H1 (cell line): Measurements from ENCODE around the gene MAGEC1. TPM values are rescaled to one million over a fixed set of nuclear protein-coding genes. Genes with fewer than 3 reads are reported as not detected.

Source experiments
- CTCF ChIA-PET: fragments of 300-600 bp; sonication (Branson Sonifier 250); formaldehyde crosslinking; loops from one replicate; lab custom pipeline; 2021; ENCODE audit not compliant: partially characterized antibody; lab: Charles Lee
- POLR2A ChIA-PET: fragments of 300-600 bp; sonication (Branson Sonifier 250); formaldehyde crosslinking; loops from one replicate; lab custom pipeline; 2021; ENCODE audit warnings: inconsistent platforms; ENCODE audit not compliant: partially characterized antibody; lab: Charles Lee
- DNase-seq, 2 experiments: peaks; one replicate each; pipeline versions ENCODE4 v3.0.0 to v3.0.0-alpha.2; 2010 to 2022; ENCODE audit warnings: low spot score in 2 of 2, low read depth in 1 of 2, mixed read lengths in 1 of 2
- FAIRE-seq: peaks from 2 replicates; lab custom pipeline; 2011; peaks lifted over from hg19 to GRCh38; lab: Jason Lieb, UNC
- H2AFZ ChIP-seq: 2 replicates; pipeline ENCODE4 v1.8.1; 2012; ENCODE audit warnings: low read length, inconsistent platforms
- H2AK5ac ChIP-seq: 2 replicates; pipeline ENCODE4 v1.6.1; 2013; ENCODE audit warnings: low read depth, low read length
- H2BK120ac ChIP-seq: replicated peaks from 2 replicates; pipeline ENCODE3; 2013; ENCODE audit warnings: low read depth, low read length, inconsistent platforms
- H2BK12ac ChIP-seq: 2 replicates; pipeline ENCODE4 v1.6.1; 2013; ENCODE audit warnings: low read depth, low read length
- H2BK15ac ChIP-seq: 2 replicates; pipeline ENCODE4 v1.6.1; 2013; ENCODE audit warnings: low read length
- H2BK20ac ChIP-seq: 2 replicates; pipeline ENCODE4 v1.6.1; 2013; ENCODE audit warnings: low read length
- H2BK5ac ChIP-seq: 2 replicates; pipeline ENCODE4 v1.6.1; 2013; ENCODE audit warnings: low read depth, low read length
- H3K14ac ChIP-seq: 2 replicates; pipeline ENCODE4 v1.6.1; 2013; ENCODE audit warnings: inconsistent platforms; ENCODE audit not compliant: insufficient read length
- H3K18ac ChIP-seq: 2 replicates; pipeline ENCODE4 v1.6.1; 2013; ENCODE audit warnings: low read length; ENCODE audit errors: extremely low read depth
- H3K23ac ChIP-seq: 2 replicates; pipeline ENCODE4 v1.6.1; 2013; ENCODE audit warnings: inconsistent platforms; ENCODE audit not compliant: insufficient read length
- H3K23me2 ChIP-seq: 2 replicates; pipeline ENCODE4 v1.6.1; 2013; ENCODE audit warnings: low read depth, low read length
- H3K27ac ChIP-seq: 2 replicates; pipeline ENCODE4 v1.6.1; 2011; ENCODE audit warnings: low read depth, low read length, inconsistent platforms
- H3K27me3 ChIP-seq, 4 experiments: replicated peaks in 1 of 4; 1 replicate in 1 of 4; 2 replicates in 3 of 4; pipeline versions ENCODE4 v1.6.1 to v1.8.1; 2011 to 2013; ENCODE audit warnings: low read length in 3 of 4, mild to moderate bottlenecking in 3 of 4, inconsistent platforms in 2 of 4, mixed read lengths in 2 of 4, moderate library complexity in 1 of 4; ENCODE audit not compliant: control insufficient read depth in 3 of 4, insufficient read depth in 3 of 4; ENCODE audit errors: extremely low read depth in 1 of 4
- H3K36me3 ChIP-seq, 4 experiments: 2 replicates each; pipeline versions ENCODE4 v1.6.1 to v1.8.1; 2011 to 2013; ENCODE audit warnings: mild to moderate bottlenecking in 4 of 4, low read length in 3 of 4, moderate library complexity in 2 of 4, control low read depth in 1 of 4, inconsistent platforms in 1 of 4; ENCODE audit not compliant: insufficient read depth in 4 of 4, control insufficient read depth in 2 of 4
- H3K4ac ChIP-seq: replicated peaks from 2 replicates; pipeline ENCODE3; 2013; ENCODE audit warnings: low read length, low read depth, mixed read lengths, inconsistent platforms; ENCODE audit not compliant: insufficient read length
- H3K4me1 ChIP-seq, 4 experiments: replicated peaks in 1 of 4; 1 replicate in 1 of 4; 2 replicates in 3 of 4; pipeline versions ENCODE4 v1.6.1 to v1.8.1; 2011 to 2013; ENCODE audit warnings: low read length in 3 of 4, inconsistent platforms in 2 of 4, mixed read lengths in 1 of 4; ENCODE audit not compliant: insufficient read depth in 4 of 4, control insufficient read depth in 3 of 4
- H3K4me2 ChIP-seq, 2 experiments: 2 replicates each; pipeline versions ENCODE4 v1.6.1 to v1.8.1; 2011 to 2013; ENCODE audit warnings: low read depth in 2 of 2, low read length in 2 of 2, control low read depth in 1 of 2, inconsistent platforms in 1 of 2, mild to moderate bottlenecking in 1 of 2; ENCODE audit not compliant: insufficient read depth in 1 of 2
- H3K4me3 ChIP-seq, 4 experiments: fragments of 200-600, 300-600 bp in 1 of 4; sonication (generic), shearing (Covaris generic), sonication (Bioruptor Twin) in 1 of 4; 2 replicates each; pipeline versions ENCODE4 v1.5.1 to v1.8.1; 2011 to 2016; ENCODE audit warnings: low read length in 4 of 4, low read depth in 3 of 4, control low read depth in 2 of 4, inconsistent platforms in 2 of 4, mild to moderate bottlenecking in 2 of 4, mixed read lengths in 1 of 4, moderate library complexity in 1 of 4; ENCODE audit not compliant: insufficient read depth in 2 of 4; ENCODE audit errors: extremely low read depth in 1 of 4
- H3K56ac ChIP-seq: replicated peaks from 2 replicates; pipeline ENCODE3; 2013; ENCODE audit warnings: low read depth, mild to moderate bottlenecking, mixed read lengths, low read length, inconsistent platforms; ENCODE audit not compliant: insufficient read length
- H3K79me1 ChIP-seq: 2 replicates; pipeline ENCODE4 v1.6.1; 2013; ENCODE audit warnings: low read depth, low read length, control low read depth
- H3K79me2 ChIP-seq, 2 experiments: 2 replicates each; pipeline versions ENCODE4 v1.6.1 to v1.8.1; 2012 to 2013; ENCODE audit warnings: low read length in 2 of 2, mild to moderate bottlenecking in 2 of 2, inconsistent platforms in 1 of 2; ENCODE audit not compliant: insufficient read depth in 2 of 2, control insufficient read depth in 1 of 2
- H3K9ac ChIP-seq, 4 experiments: replicated peaks in 1 of 4; 1 replicate in 1 of 4; 2 replicates in 3 of 4; pipeline versions ENCODE4 v1.6.1 to v1.8.1; 2011 to 2013; ENCODE audit warnings: low read depth in 3 of 4, low read length in 3 of 4, control low read depth in 2 of 4, mild to moderate bottlenecking in 2 of 4, moderate library complexity in 2 of 4, inconsistent platforms in 1 of 4; ENCODE audit errors: extremely low read depth in 1 of 4
- H3K9me3 ChIP-seq, 2 experiments: 2 replicates each; pipeline versions ENCODE4 v1.6.1 to v1.8.1; 2012 to 2013; ENCODE audit warnings: mild to moderate bottlenecking in 2 of 2, moderate library complexity in 2 of 2, control low read depth in 1 of 2, inconsistent platforms in 1 of 2, low read depth in 1 of 2, low read length in 1 of 2, mixed read lengths in 1 of 2; ENCODE audit not compliant: insufficient read depth in 2 of 2
- H4K20me1 ChIP-seq, 2 experiments: replicated peaks in 1 of 2; 2 replicates each; pipeline versions ENCODE3 to v1.8.1; 2011 to 2013; ENCODE audit warnings: inconsistent platforms in 2 of 2, low read length in 2 of 2, mild to moderate bottlenecking in 1 of 2; ENCODE audit not compliant: insufficient read depth in 2 of 2, control insufficient read depth in 1 of 2
- H4K5ac ChIP-seq: 2 replicates; pipeline ENCODE4 v1.6.1; 2013; ENCODE audit warnings: low read length, low read depth, mixed read lengths, inconsistent platforms; ENCODE audit not compliant: insufficient read length
- H4K8ac ChIP-seq: 2 replicates; pipeline ENCODE4 v1.8.0; 2013; ENCODE audit warnings: mild to moderate bottlenecking, moderate library complexity, low read length, inconsistent platforms; ENCODE audit not compliant: insufficient read depth; ENCODE audit errors: extremely low read depth
- H4K91ac ChIP-seq: replicated peaks from 2 replicates; pipeline ENCODE3; 2013; ENCODE audit warnings: low read length, mixed read lengths, inconsistent platforms; ENCODE audit not compliant: insufficient read length
- TBP ChIP-seq: IDR thresholded peaks from 2 replicates; pipeline ENCODE4 v1.6.1; 2011; ENCODE audit warnings: low read depth, low read length, improper control_type of control experiment
- WGBS, 2 experiments: shearing (Covaris generic) in 1 of 2; methylation state at CpG; one replicate each; pipeline versions ENCODE4 v1.1.6 to v1.1.7; 2013 to 2015; ENCODE audit warnings: low lambda C conversion rate in 2 of 2, mixed read lengths in 2 of 2, inconsistent platforms in 1 of 2, low coverage in 1 of 2, missing lambda C conversion rate in 1 of 2; ENCODE audit not compliant: insufficient replicate concordance in 2 of 2, insufficient coverage in 1 of 2, insufficient read length in 1 of 2; ENCODE audit errors: extremely low coverage in 1 of 2, missing lambda C conversion rate in 1 of 2; 5-methylcytosine and 5-hydroxymethylcytosine counted together
- polyA plus RNA-seq, 7 experiments: library from polyadenylated mRNA; depleted of rRNA in 3 of 7; stranded (reverse) in 5 of 7; unstranded in 2 of 7; fragments of >200 nt in 5 of 7; fragments of 200-250 nt in 2 of 7; gene quantifications; 1 replicate in 5 of 7; 2 replicates in 1 of 7; 4 replicates in 1 of 7; pipeline versions ENCODE4 v1.2.1 to v1.2.3, GENCODE V29; 2011 to 2013; ENCODE audit warnings: missing spikeins in 2 of 7, mixed read lengths in 2 of 7
- total RNA-seq: library from RNA; stranded (reverse); fragmentation: NEBNext Ultra II Directional; extraction: Animal tissue kit (Norgen Biotek cat#: 25700); gene quantifications from 2 replicates; pipeline ENCODE4 v1.2.1, GENCODE V29; 2021

MAGEC1 gene
- total and polyA plus RNA-seq, 2 of the 8 experiments (the other 6 are each of a cell fraction or from before 2014, with no cell fraction given): not detected

GRCh38 chrX:141958675-141959074 lies 55.0 kb downstream of the MAGEC1 start:
- Histone ChIP-seq H2AK5ac (no peak overlapping the region), H3K79me1 (no peaks in the 10 kb centered on the region), H3K9me3 (no peaks in the 10 kb centered on the region), H2BK20ac (no peak overlapping the region), H3K56ac (no peak overlapping the region), H4K8ac (no peak overlapping the region), H2BK15ac (no peak overlapping the region), H3K27me3 (no peaks in the 10 kb centered on the region)
- FAIRE-seq: no peak
- TF ChIP-seq TBP: no peak
- TF ChIP-seq, all 59 proteins: peak for 0
- Histone ChIP-seq H3K4me2 (no peak overlapping the region), H2BK12ac (no peak overlapping the region), H3K36me3 (no peaks in the 10 kb centered on the region), H2BK5ac (no peak overlapping the region), H3K27ac (no peak overlapping the region), H3K18ac (no peak overlapping the region), H2BK120ac (no peak overlapping the region), H3K23ac (no peak overlapping the region), H3K14ac (no peak overlapping the region), H4K20me1 (no peaks in the 10 kb centered on the region), H3K9ac (no peak overlapping the region), H3K4ac (no peak overlapping the region), H4K91ac (no peak overlapping the region), H2AFZ (no peak overlapping the region), H3K4me1 (no peaks in the 10 kb centered on the region), H4K5ac (no peak overlapping the region), H3K79me2 (no peaks in the 10 kb centered on the region), H3K23me2 (no peaks in the 10 kb centered on the region), H3K4me3 (no peak overlapping the region)
- POLR2A ChIA-PET: no interaction called here
- no peak for DNase-seq
- CTCF ChIA-PET: no interaction called here
- WGBS, 2 experiments: 92% methylated on average over 2 of the region's 2 CpGs; no CpG with 5 or more reads in 1 of the 2 experiments

Other genes with a start within 250 kb of the MAGEC1 start
- not detected in 2 replicates for gene SPANXD, start 205.2 kb upstream of the MAGEC1 start, total RNA-seq
- gene SPANXD, start 205.2 kb upstream of the MAGEC1 start, polyA plus RNA-seq (2011; rRNA removed): not detected in 2 replicates
- gene MAGEC3, start 65.6 kb upstream of the MAGEC1 start, total RNA-seq: not detected in 2 replicates
- gene MAGEC3, start 65.6 kb upstream of the MAGEC1 start, polyA plus RNA-seq (2011; rRNA removed): not detected in 2 replicates